Measurements from ENCODE around the gene PTGDS. TPM values are rescaled to one million over a fixed set of nuclear protein-coding genes. Genes with fewer than 3 reads are reported as not detected.

The PTGDS gene
- total RNA-seq, 1 donor, result not detected

DNA sequence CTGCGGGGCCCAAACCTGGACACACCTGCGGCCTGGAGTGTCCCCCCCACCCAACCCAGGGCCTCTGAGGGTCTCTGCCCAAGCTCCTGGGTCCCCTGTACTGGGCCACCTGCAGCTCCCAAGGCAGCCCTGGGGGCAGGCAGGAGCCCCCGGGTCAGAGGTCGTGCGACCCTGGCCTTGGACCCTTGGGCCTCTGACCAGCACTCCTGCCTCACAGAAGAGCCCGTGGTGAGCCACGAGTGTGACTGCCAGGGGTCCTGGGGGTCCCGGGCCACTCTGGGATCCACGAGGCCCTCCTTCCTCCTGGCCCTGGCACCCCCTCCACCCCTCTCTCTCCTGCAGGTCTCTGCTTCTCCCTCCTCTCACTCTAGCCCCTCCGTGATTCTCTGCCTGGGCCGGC, 5.0 kb upstream of the PTGDS start:
- DNase-seq (ENCODE audit: low read depth in 2 of 3, low spot score in 2 of 3), result no peak

DNA sequence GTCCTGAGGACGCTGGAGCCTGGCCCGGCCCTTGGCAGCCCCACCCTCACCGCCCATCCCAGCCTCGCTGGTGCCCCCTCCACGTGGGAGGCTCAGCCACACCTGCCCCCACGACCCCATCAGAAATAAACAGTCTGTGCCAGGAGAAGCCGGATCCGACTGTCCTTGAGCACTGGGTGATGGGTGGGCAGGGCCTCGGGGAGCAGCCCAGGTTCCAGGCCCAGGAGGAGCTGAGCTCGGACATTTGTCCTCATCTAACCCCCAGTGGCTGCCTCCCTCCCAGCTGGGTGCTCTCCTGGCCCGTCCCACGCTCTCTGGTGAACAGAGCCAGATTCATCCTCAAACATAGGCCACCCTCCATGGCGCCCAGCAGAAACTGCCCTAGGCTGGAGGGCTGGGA, 4.6 kb upstream of the PTGDS start:
- no peak for DNase-seq (ENCODE audit: low read depth in 2 of 3, low spot score in 2 of 3)

- no peak for DNase-seq (ENCODE audit: low read depth in 2 of 3, low spot score in 2 of 3)
Measured at GRCh38 chr9:136973618-136974617, 3.4 kb upstream of the PTGDS start.

GRCh38 chr9:136974817-136975535, 2.3 kb upstream of the PTGDS start:
- DNase-seq (ENCODE audit: low read depth in 2 of 3, low spot score in 2 of 3), result no peak

DNA sequence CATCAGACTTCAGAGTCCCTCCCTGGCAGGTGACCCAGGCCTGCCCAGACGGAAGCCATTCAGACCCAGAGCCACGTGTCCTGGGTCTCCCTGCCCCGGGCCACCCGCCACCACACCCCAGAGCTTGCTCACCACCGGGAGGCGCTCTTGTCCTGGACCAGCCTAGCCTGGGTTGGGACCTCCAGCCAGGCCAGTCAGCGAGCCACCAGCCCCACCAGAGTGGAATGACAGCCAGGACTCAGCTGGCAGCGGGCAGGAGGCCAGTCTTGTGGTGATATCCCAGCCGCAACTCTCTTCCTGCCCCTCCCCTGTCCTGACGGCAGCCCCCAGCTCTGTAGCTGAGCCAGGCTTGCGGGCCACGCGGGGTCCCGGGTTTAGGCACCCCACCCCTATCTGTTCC, 1.7 kb upstream of the PTGDS start:
- DNase-seq (ENCODE audit: low read depth in 2 of 3, low spot score in 2 of 3), result peak in 2 of 3 donors; percentile 82 to 89

- DNase-seq (ENCODE audit: low read depth in 2 of 3, low spot score in 2 of 3), result no peak
Measured at GRCh38 chr9:136977649-136978072, 357 bp downstream of the PTGDS start.

DNA sequence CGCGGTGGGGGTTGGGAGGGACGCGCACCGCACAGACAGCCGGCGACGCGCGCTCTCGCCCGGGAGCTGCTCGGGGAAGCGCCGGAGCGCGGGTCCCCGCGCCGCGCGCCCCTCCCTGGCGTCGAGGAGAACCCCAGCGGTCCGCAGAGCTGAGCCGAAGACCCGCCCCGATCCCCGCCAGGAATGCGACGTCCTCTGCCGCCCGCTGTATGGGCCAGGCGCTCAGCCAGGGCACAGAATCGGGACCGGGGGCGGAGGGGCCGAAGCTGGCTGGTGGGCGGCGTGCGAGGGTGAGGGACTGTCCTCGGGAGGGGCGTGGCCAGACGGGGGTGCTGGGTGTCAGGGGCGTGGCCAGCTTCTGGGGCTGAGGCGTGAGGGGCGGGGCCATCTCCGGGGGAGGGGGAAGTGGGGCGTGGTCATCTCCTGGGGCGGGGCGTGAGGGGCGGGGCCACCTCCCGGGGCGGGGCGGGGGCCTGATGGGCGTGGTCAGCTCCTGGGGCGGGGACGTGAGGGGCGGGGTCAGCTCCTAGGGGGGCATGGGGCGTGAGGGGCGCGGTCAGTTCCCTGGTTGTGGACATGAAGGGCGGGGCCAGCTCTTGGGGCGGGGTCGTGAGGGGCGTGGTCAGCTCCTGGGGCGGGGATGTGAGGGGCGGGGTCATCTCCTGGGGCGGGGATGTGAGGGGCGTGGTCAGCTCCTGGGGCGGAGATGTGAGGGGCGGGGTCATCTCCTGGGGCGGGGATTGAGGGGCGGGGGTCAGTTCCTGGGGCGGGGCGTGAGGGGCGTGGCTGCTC, 965 bp downstream of the PTGDS start:
- DNase-seq (ENCODE audit: low read depth in 2 of 3, low spot score in 2 of 3), result peak; percentile 49 to 56 (median 55)

GRCh38 chr9:136978865-136979544, 1.7 kb downstream of the PTGDS start:
- no peak for DNase-seq (ENCODE audit: low read depth in 2 of 3, low spot score in 2 of 3)

DNA sequence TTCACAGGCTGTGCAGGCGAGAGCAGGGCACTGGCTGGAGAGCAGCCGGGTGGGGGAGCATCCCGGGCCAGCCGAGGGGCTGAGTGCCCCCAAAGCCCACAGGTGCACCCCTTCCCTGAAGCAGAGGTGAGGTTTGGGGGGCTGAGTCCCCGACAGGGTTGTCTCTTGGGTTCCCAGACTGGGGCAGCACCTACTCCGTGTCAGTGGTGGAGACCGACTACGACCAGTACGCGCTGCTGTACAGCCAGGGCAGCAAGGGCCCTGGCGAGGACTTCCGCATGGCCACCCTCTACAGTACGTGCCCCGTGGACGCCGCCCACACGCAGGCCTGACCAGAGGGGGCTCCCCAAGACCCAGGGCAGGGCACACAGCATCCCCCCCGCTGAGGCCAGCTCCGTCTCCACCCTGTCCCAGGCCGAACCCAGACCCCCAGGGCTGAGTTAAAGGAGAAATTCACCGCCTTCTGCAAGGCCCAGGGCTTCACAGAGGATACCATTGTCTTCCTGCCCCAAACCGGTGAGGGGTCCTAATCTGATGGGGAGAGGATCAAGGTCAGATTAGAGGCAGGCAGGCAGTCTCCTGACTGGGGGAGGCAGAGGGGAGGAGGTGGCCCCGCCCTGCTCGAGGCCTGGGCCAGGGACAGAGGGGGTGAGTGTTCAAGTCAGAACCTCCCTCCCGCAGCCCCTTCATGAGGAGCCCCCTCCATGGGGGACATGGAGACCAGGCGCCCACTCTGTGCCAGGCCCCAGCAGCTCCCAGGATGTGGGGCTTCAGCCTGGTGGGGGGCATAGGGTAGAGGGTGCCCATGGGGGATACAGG, 2.7 kb downstream of the PTGDS start:
- DNase-seq (ENCODE audit: low read depth in 2 of 3, low spot score in 2 of 3), result no peak

- DNase-seq (ENCODE audit: low read depth in 2 of 3, low spot score in 2 of 3), result no peak
Measured at GRCh38 chr9:136980669-136981478, 3.6 kb downstream of the PTGDS start.

DNA sequence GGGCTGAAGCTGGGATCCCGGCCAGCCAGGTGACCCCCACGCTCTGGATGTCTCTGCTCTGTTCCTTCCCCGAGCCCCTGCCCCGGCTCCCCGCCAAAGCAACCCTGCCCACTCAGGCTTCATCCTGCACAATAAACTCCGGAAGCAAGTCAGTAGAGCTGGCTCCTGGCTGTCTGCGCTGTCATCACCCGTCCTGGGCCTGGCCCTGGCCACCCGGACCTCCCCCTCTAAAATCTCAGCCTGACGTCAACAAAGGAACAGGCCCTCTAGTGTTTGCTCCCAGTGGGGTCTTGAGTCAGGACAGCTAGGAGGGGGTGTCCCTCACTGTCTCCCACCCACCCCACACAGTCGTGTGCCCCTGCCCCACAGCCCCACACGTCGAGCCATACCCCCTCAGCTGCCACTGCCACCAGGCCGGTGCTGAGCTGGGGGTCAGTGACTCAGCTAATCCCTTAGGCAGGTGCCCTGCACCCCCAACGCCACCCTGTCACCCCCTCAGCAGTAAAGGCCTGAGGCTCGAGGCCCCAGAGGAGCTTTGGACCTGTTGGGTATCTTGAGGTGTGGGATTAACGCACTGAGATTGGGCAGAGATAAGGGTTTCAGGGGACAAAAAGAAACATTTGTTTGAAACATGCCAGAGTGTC, 4.4 kb downstream of the PTGDS start:
- no peak for DNase-seq (ENCODE audit: low read depth in 2 of 3, low spot score in 2 of 3)

GRCh38 chr9:136982232-136983051, 5.1 kb downstream of the PTGDS start, which contains the start of gene LCNL1:
Gene LCNL1 (plus strand): TSS chr9:136982993. CDS start chr9:136983587, 594 bp downstream.
- no peak for DNase-seq (ENCODE audit: low read depth in 2 of 3, low spot score in 2 of 3)

GRCh38 chr9:136983167-136983566, 5.9 kb downstream of the PTGDS start:
- DNase-seq (ENCODE audit: low read depth in 2 of 3, low spot score in 2 of 3), result no peak

DNA sequence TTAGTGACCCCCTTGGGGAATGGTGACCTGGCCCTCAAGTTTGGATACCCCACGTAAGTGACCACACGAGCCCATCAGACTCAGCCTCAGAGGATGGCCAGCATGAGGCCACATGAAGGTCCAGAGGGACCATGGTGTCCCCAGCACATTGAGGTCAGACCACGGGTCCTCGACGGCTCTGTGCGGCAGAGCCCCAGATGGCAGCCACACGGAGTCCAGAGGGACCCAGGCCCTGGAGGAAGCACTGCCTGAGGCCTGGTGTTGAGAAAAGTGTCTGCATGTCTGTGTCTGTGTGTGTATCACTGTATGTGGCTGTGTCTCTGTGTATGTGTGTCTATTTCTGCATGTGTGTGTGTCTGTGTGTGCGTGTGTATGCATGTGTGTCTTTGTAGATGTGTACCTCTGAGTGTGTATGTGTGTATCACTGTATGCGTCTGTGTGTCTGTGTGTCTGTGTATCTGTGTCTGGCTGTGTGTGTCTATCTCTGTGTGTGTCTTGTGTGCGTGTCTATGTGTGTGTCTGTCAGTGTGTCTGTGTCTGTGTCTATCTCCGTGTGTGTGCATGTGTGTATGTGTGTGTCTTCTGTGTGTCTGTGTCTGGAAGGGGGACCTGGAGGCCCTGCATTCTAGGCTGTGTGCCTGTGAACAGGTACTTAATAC, 6.5 kb downstream of the PTGDS start:
- no peak for DNase-seq (ENCODE audit: low read depth in 2 of 3, low spot score in 2 of 3)

DNA sequence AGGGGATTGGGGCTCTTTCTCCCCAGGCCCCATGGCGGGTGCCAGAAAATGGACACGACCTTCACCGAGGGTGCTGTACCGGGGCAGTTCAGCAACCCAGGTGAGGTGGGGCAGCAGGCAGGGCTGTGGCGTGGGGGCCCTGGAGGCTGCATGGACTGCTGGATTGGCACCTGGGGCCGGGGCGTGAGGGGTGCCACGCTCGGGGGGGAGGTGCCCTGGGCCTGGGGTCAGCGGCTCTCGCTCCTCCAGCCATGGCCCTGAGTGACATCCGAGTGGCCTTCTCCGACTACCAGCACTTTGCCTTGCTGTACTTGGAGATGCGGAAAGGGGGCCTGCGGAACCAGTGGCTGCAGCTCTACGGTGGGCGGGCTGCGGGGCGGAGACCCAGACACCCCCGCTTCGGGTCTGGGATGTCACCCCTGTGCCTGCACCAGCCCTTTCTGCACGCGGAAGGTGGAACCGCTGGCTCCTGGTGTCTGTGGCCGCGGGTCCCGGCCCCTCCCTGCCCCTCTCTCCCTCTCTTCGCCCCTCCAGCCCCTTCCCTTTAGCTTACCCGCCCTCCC, 7.2 kb downstream of the PTGDS start:
- DNase-seq (ENCODE audit: low read depth in 2 of 3, low spot score in 2 of 3), result no peak

DNA sequence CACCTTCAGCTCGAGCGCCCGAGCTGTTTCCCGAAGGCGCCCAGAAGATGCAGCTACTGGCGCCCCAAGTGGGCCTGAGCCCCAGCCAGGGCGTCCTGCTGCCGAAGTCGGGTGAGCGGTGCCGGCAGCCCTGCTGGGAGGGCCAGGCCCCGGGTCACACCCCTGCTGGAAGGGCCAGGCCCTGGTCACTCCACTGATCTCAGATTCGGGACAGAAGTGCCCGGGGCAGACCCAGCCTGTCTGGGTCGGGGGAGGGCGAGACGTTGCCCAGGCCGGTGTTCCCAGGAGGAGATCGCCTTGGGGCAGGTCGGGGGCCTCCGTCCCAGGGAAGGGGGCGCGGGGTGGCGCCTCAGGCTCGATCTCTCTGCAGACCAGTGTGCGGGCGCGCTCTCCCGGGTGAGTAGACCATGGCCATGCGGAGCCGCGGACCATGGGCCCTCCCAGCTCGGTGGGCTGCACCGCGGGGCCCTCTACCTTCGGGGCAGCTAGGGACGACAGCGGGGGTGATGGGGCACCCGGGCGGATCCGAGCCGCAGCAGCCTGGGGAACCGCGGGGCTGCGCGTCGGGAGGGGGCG, 7.8 kb downstream of the PTGDS start:
- peak in 1 of 3 donors; percentile 31 for DNase-seq (ENCODE audit: low read depth in 2 of 3, low spot score in 2 of 3)
